KMS-11 (cell line): ENCODE data around the gene ARMH2.

Source experiments
- H2AFZ ChIP-seq: fragments of 200-600 bp; sonication (generic); 2 replicates; pipeline ENCODE4 v1.6.1; 2016; ENCODE audit warnings: antibody characterized with exemption, mixed run types, low read depth
- H3K27ac ChIP-seq: fragments of 200-600 bp; sonication (generic); 2 replicates; pipeline ENCODE4 v1.6.1; 2016; ENCODE audit warnings: mild to moderate bottlenecking, mixed run types
- H3K27me3 ChIP-seq: fragments of 200-600 bp; sonication (generic); 2 replicates; pipeline ENCODE4 v1.6.1; 2017; ENCODE audit warnings: mild to moderate bottlenecking, low read depth, mixed run types, moderate library complexity; ENCODE audit not compliant: insufficient read depth
- H3K36me3 ChIP-seq: fragments of 200-600 bp; sonication (generic); 2 replicates; pipeline ENCODE4 v1.6.1; 2017; ENCODE audit warnings: mild to moderate bottlenecking, mixed run types; ENCODE audit not compliant: insufficient read depth
- H3K4me1 ChIP-seq: fragments of 200-600 bp; sonication (generic); 2 replicates; pipeline ENCODE4 v1.6.1; 2016; ENCODE audit warnings: mild to moderate bottlenecking, low read depth, mixed run types; ENCODE audit not compliant: poor library complexity, severe bottlenecking
- H3K4me2 ChIP-seq: fragments of 200-600 bp; sonication (generic); 2 replicates; pipeline ENCODE4 v1.7.0; 2016; ENCODE audit warnings: mild to moderate bottlenecking, mixed run types
- H3K4me3 ChIP-seq: fragments of 200-600 bp; sonication (generic); IDR thresholded peaks from 2 replicates; pipeline ENCODE4 v1.6.1; 2017; ENCODE audit warnings: low read depth, low read length, mixed read lengths; ENCODE audit not compliant: insufficient read depth
- H3K79me2 ChIP-seq: fragments of 200-600 bp; sonication (generic); 2 replicates; pipeline ENCODE4 v1.6.1; 2016; ENCODE audit warnings: low read depth, mixed run types; ENCODE audit not compliant: insufficient read depth
- H3K9ac ChIP-seq: fragments of 200-600 bp; sonication (generic); 2 replicates; pipeline ENCODE4 v1.6.1; 2016; ENCODE audit warnings: mild to moderate bottlenecking, mixed run types
- H4K20me1 ChIP-seq: fragments of 200-600 bp; sonication (generic); 2 replicates; pipeline ENCODE4 v1.6.1; 2016; ENCODE audit warnings: mild to moderate bottlenecking, mixed run types; ENCODE audit not compliant: insufficient read depth
- CTCF ChIP-seq: fragments of 200-600 bp; sonication (generic); conservative IDR thresholded peaks from 2 replicates; pipeline ENCODE4 v1.6.1; 2017; ENCODE audit warnings: low read depth, mild to moderate bottlenecking, antibody characterized with exemption, low read length, moderate library complexity, mixed read lengths

Gene ARMH2

GRCh38 chr6:24788031-24788665 lies 10.6 kb downstream of the ARMH2 start:
- Histone ChIP-seq H3K27ac (no peak overlapping the region), H3K4me1 (no peaks in the 10 kb centered on the region), H3K9ac (no peak overlapping the region), H3K4me3 (no peak overlapping the region), H2AFZ (no peak overlapping the region), H4K20me1 (no peaks in the 10 kb centered on the region), H3K4me2 (no peak overlapping the region), H3K36me3 (peaks cover 5% of the 10 kb centered on the region; the same call in 1 of the 2 replicates), H3K79me2 (no peaks in the 10 kb centered on the region), H3K27me3 (no peaks in the 10 kb centered on the region)
- no peak for TF ChIP-seq CTCF

DNA sequence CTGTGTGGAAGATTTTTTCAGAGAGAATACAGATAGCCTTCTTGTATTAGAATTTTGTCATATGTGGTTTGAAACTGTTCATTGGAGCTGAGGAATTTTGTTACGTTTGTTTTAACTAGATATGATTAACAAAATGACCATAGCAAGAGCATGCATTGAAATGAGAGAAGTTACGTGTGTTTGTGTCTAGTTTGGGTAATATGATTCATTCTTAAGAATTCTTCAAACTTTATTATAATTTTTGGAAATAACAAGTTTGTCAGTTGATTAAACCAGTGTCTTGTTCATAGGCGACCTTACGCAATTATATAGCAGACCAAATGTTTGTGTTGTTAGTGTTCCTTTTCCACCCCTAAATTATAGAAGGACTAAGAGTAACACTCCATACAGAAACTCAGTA lies 18.5 kb downstream of the ARMH2 start:
- Histone ChIP-seq H3K9ac (no peak overlapping the region), H4K20me1 (peaks cover 18% of the 10 kb centered on the region; the same call in 1 of the 2 replicates), H3K27ac (no peak overlapping the region), H3K4me2 (no peak overlapping the region), H3K79me2 (peaks cover 51% of the 10 kb centered on the region), H2AFZ (no peak overlapping the region), H3K4me3 (no peak overlapping the region), H3K36me3 (peaks cover 22% of the 10 kb centered on the region; the same call in 1 of the 2 replicates), H3K27me3 (no peaks in the 10 kb centered on the region), H3K4me1 (peaks cover 32% of the 10 kb centered on the region)
- no peak for TF ChIP-seq CTCF

GRCh38 chr6:24779416-24780016 lies 19.2 kb downstream of the ARMH2 start:
- H3K4me3 ChIP-seq, result no peak overlapping the region
- peaks cover 18% of the 10 kb centered on the region; the same call in 1 of the 2 replicates for H4K20me1 ChIP-seq
- no peak for TF ChIP-seq CTCF
- H3K79me2 ChIP-seq, result peaks cover 51% of the 10 kb centered on the region
- H3K4me1 ChIP-seq, result peaks cover 33% of the 10 kb centered on the region
- H3K27ac ChIP-seq, result no peak overlapping the region
- H3K9ac ChIP-seq, result no peak overlapping the region
- H2AFZ ChIP-seq, result no peak overlapping the region
- H3K36me3 ChIP-seq, result peaks cover 22% of the 10 kb centered on the region; the same call in 1 of the 2 replicates
- H3K27me3 ChIP-seq, result no peaks in the 10 kb centered on the region
- no peak overlapping the region for H3K4me2 ChIP-seq

GRCh38 chr6:24778878-24779277 lies 19.8 kb downstream of the ARMH2 start:
- H3K4me3 ChIP-seq, result no peak overlapping the region
- no peak overlapping the region for H3K9ac ChIP-seq
- peaks cover 18% of the 10 kb centered on the region; the same call in 1 of the 2 replicates for H4K20me1 ChIP-seq
- TF ChIP-seq CTCF, result no peak
- peaks cover 36% of the 10 kb centered on the region for H3K4me1 ChIP-seq
- H2AFZ ChIP-seq, result no peak overlapping the region
- H3K4me2 ChIP-seq, result no peak overlapping the region
- peaks cover 22% of the 10 kb centered on the region; the same call in 1 of the 2 replicates for H3K36me3 ChIP-seq
- H3K27me3 ChIP-seq, result no peaks in the 10 kb centered on the region
- H3K27ac ChIP-seq, result no peak overlapping the region
- H3K79me2 ChIP-seq, result peaks cover 51% of the 10 kb centered on the region
